SK-N-SH (cell line): ENCODE data around the gene DGKI. TPM values are rescaled to one million over a fixed set of nuclear protein-coding genes. Genes with fewer than 3 reads are reported as not detected.

Source experiments
- CTCF ChIA-PET: fragments of 300-600, 350-600 bp; formaldehyde crosslinking; extraction: SDS; loops from one replicate; lab custom pipeline; 2021; lab: Yijun Ruan, JAX
- POLR2A ChIA-PET: fragments of 350-600 bp; sonication (Branson Sonifier 250); formaldehyde crosslinking; extraction: SDS; loops from one replicate; lab custom pipeline; 2020; ENCODE audit warnings: antibody characterized with exemption, inconsistent platforms; lab: Yijun Ruan, JAX
- DNase-seq: peaks from one replicate; pipeline ENCODE4 v3.0.0; 2012
- H2AFZ ChIP-seq: fragments of 200-600 bp; sonication (generic); 2 replicates; pipeline ENCODE4 v1.8.1; 2016; ENCODE audit warnings: antibody characterized with exemption, mild to moderate bottlenecking, low read depth
- H3F3A ChIP-seq: fragments of 200-600 bp; sonication (generic); replicated peaks from 2 replicates; pipeline ENCODE3; 2016; ENCODE audit warnings: antibody characterized with exemption, mild to moderate bottlenecking; ENCODE audit not compliant: insufficient read depth
- H3K27ac ChIP-seq, 2 experiments: fragments of 200-500 bp in 1 of 2; fragments of 200-600 bp in 1 of 2; sonication (Bioruptor generic) in 1 of 2; sonication (generic), shearing (Covaris generic) in 1 of 2; 2 replicates each; pipeline versions ENCODE4 v1.5.1 to v1.6.1; 2014 to 2016; ENCODE audit warnings: low read depth in 2 of 2, inconsistent platforms in 1 of 2, low read length in 1 of 2, mild to moderate bottlenecking in 1 of 2, mixed read lengths in 1 of 2
- H3K27me3 ChIP-seq: fragments of 200-600 bp; sonication (generic), shearing (Covaris generic); 2 replicates; pipeline ENCODE4 v1.6.1; 2016; ENCODE audit warnings: mixed run types; ENCODE audit not compliant: insufficient read depth
- H3K36me3 ChIP-seq, 2 experiments: fragments of 200-500 bp in 1 of 2; fragments of 200-600 bp in 1 of 2; sonication (Bioruptor generic) in 1 of 2; sonication (generic) in 1 of 2; replicated peaks in 1 of 2; 2 replicates each; pipeline versions ENCODE3 to v1.5.1; 2014 to 2016; ENCODE audit warnings: low read length in 1 of 2, mild to moderate bottlenecking in 1 of 2; ENCODE audit not compliant: insufficient read depth in 2 of 2, control insufficient read depth in 1 of 2
- H3K4me1 ChIP-seq, 2 experiments: fragments of 200-500 bp in 1 of 2; fragments of 200-600 bp in 1 of 2; sonication (Bioruptor generic) in 1 of 2; sonication (generic), shearing (Covaris generic) in 1 of 2; 2 replicates each; pipeline versions ENCODE4 v1.5.1 to v1.6.1; 2014 to 2016; ENCODE audit warnings: low read depth in 1 of 2, low read length in 1 of 2, mixed run types in 1 of 2; ENCODE audit not compliant: insufficient read depth in 2 of 2, control insufficient read depth in 1 of 2
- H3K4me2 ChIP-seq: fragments of 200-600 bp; sonication (generic), shearing (Covaris generic); 2 replicates; pipeline ENCODE4 v1.6.1; 2017; ENCODE audit warnings: mixed run types
- H3K4me3 ChIP-seq, 2 experiments: fragments of 200-500 bp in 1 of 2; fragments of 200-600 bp in 1 of 2; sonication (Bioruptor generic) in 1 of 2; sonication (generic), shearing (Covaris generic) in 1 of 2; 2 replicates each; pipeline versions ENCODE4 v1.5.1 to v1.8.1; 2014 to 2016; ENCODE audit warnings: low read depth in 2 of 2, inconsistent platforms in 1 of 2, low read length in 1 of 2, mild to moderate bottlenecking in 1 of 2, mixed read lengths in 1 of 2, moderate library complexity in 1 of 2
- H3K79me2 ChIP-seq: fragments of 200-600 bp; sonication (generic); 2 replicates; pipeline ENCODE4 v1.8.1; 2017; ENCODE audit warnings: mild to moderate bottlenecking; ENCODE audit not compliant: insufficient read depth
- H3K9ac ChIP-seq: fragments of 200-600 bp; sonication (generic); 2 replicates; pipeline ENCODE4 v1.6.1; 2017; ENCODE audit warnings: mixed run types
- H3K9me2 ChIP-seq: fragments of 200-600 bp; sonication (generic); 2 replicates; pipeline ENCODE4 v1.6.1; 2017; ENCODE audit warnings: mixed run types
- H3K9me3 ChIP-seq: fragments of 200-600 bp; sonication (generic); 2 replicates; pipeline ENCODE4 v1.6.1; 2017; ENCODE audit warnings: mixed run types, mild to moderate bottlenecking, moderate library complexity
- H4K20me1 ChIP-seq: fragments of 200-600 bp; sonication (generic); 2 replicates; pipeline ENCODE4 v1.6.1; 2017; ENCODE audit warnings: mild to moderate bottlenecking, mixed run types; ENCODE audit not compliant: insufficient read depth
- CHD2 ChIP-seq: fragments of 150-350 bp; IDR thresholded peaks from 2 replicates; pipeline ENCODE4 v1.6.1; 2018; ENCODE audit warnings: low read length; ENCODE audit not compliant: partially characterized antibody
- CTCF ChIP-seq: fragments of 200-600 bp; sonication (generic); IDR thresholded peaks from 2 replicates; pipeline ENCODE4 v1.6.1; 2017; ENCODE audit warnings: antibody characterized with exemption, mild to moderate bottlenecking, moderate library complexity
- ELF1 ChIP-seq: IDR thresholded peaks from 2 replicates; pipeline ENCODE4 v1.4.0; 2012
- FOXJ3 ChIP-seq: sonication (generic); formaldehyde crosslinking; IDR thresholded peaks from 2 replicates; pipeline ENCODE4 v1.5.1; 2020; ENCODE audit warnings: mild to moderate bottlenecking, missing genetic modification reagents
- GATA2 ChIP-seq: sonication (generic); formaldehyde crosslinking; IDR thresholded peaks from 2 replicates; pipeline ENCODE4 v1.5.0; 2020; ENCODE audit warnings: mild to moderate bottlenecking, missing genetic modification reagents
- JUND ChIP-seq: IDR thresholded peaks from 2 replicates; pipeline ENCODE4 v1.4.0; 2012
- NFIC ChIP-seq: IDR thresholded peaks from 2 replicates; pipeline ENCODE4 v1.4.0; 2012; ENCODE audit warnings: borderline replicate concordance
- PBX3 ChIP-seq: IDR thresholded peaks from 2 replicates; pipeline ENCODE4; 2012
- POLR2AphosphoS5 ChIP-seq: IDR thresholded peaks from 2 replicates; pipeline ENCODE4 v1.6.1; 2012; ENCODE audit warnings: low read depth, low read length
- RCOR1 ChIP-seq: fragments of 150-350 bp; IDR thresholded peaks from 2 replicates; pipeline ENCODE4 v1.6.1; 2017; ENCODE audit warnings: antibody characterized with exemption, low read length
- REST ChIP-seq: IDR thresholded peaks from 2 replicates; pipeline ENCODE4 v1.6.1; 2012; ENCODE audit warnings: mild to moderate bottlenecking, low read depth, low read length, moderate library complexity
- SIN3A ChIP-seq: IDR thresholded peaks from 2 replicates; pipeline ENCODE4 v1.6.1; 2012; ENCODE audit warnings: low read depth, mild to moderate bottlenecking, low read length, moderate library complexity, borderline replicate concordance
- USF1 ChIP-seq: IDR thresholded peaks from 2 replicates; pipeline ENCODE4 v1.4.0; 2012; ENCODE audit warnings: low read depth, borderline replicate concordance
- WGBS: methylation state at CpG from one replicate; pipeline ENCODE4 v1.1.6; 2017; ENCODE audit warnings: low lambda C conversion rate; 5-methylcytosine and 5-hydroxymethylcytosine counted together
- polyA plus RNA-seq, 3 experiments: library from polyadenylated mRNA; depleted of rRNA; stranded (reverse); fragments of >200 nt; gene quantifications; 2 replicates each; pipeline ENCODE4 v1.2.3, GENCODE V29; 2012

The DGKI gene
- polyA plus RNA-seq, 1 of the 3 experiments (the other 2 are of a cell fraction): 1.3 TPM

- no peak for DNase-seq
- Histone ChIP-seq H3K4me2 (no peak overlapping the region), H3K9ac (no peak overlapping the region), H3K4me1 (peaks cover 26 to 27% of the 10 kb centered on the region in 2 experiments), H3K9me2 (no peaks in the 10 kb centered on the region), H3K27me3 (no peaks in the 10 kb centered on the region), H3K27ac (peak overlapping the region; percentile 55 to 92; a peak in 3 of 4 replicates), H2AFZ (no peak overlapping the region), H4K20me1 (no peaks in the 10 kb centered on the region), H3K9me3 (no peaks in the 10 kb centered on the region), H3K36me3 (no peaks in the 10 kb centered on the region), H3K4me3 (no peak overlapping the region), H3F3A (peaks cover 9% of the 10 kb centered on the region), H3K79me2 (no peaks in the 10 kb centered on the region)
- CTCF ChIA-PET: interaction anchor here (1.0 to 12.7 kb wide), 10 partner anchors 10 to 351 kb away, joined by 3 to 178 read pairs (median 36); partner anchors contain the start of gene CREB3L2
- TF ChIP-seq NFIC (no peak), ELF1 (no peak), REST (no peak), RCOR1 (no peak), JUND (no peak), FOXJ3 (CRISPR knock-in tag) (no peak), PBX3 (no peak), USF1 (no peak), CTCF (no peak), CHD2 (no peak), SIN3A (no peak), POLR2AphosphoS5 (no peak), GATA2 (CRISPR knock-in tag) (no peak)
- 88% methylated on average over 9 of the region's 9 CpGs for WGBS
- POLR2A ChIA-PET: no interaction called here
These were observed 188.4 kb downstream of the DGKI start for GRCh38 chr7:137658190-137658900.
